Adrenal gland (tissue), 5 donors: Measurements from ENCODE around the gene PLPP4.

Experiments
- POLR2A ChIP-seq, 2 donors: fragments of 450-650 bp; IDR thresholded peaks; one replicate each; pipeline ENCODE4 v1.6.1; 2017; ENCODE audit warnings: antibody characterized with exemption in 2 of 2, mild to moderate bottlenecking in 2 of 2, moderate library complexity in 1 of 2
- TF ChIP-seq, protein P1 (sequence below), 6 experiments: fragments of 450-650 bp in 4 of 6; fragments of 200-600 bp in 2 of 6; sonication (generic) in 1 of 6; IDR thresholded peaks; 1 replicate in 5 of 6; 2 replicates in 1 of 6; pipeline versions ENCODE4 v1.5.1 to v1.8.0; 2016 to 2021; ENCODE audit warnings: antibody characterized with exemption in 6 of 6, mild to moderate bottlenecking in 2 of 6, moderate library complexity in 1 of 6
- donor health status: DM: no; HTN: no; CAD: no.

DNA sequence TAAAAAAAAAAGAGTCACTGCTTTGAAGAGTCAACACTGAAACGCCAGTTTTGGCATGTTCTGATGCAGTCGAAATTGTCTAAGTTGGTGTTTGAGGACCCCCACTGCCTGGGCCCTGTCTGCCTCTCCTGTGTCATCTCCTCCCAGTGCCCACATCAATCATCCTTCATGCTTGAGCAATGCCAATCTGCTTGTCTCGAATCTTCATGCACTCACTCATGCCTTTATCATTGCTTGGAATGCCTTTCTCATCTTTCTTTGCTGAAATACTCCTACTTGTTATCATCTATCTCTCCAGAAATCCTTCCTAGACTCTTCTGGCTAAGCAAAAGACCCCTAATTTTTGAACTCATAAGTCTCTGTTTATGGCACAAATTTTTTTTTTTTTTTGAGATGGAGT is 42.1 kb upstream of the PLPP4 start:
- TF ChIP-seq, protein P1, sequence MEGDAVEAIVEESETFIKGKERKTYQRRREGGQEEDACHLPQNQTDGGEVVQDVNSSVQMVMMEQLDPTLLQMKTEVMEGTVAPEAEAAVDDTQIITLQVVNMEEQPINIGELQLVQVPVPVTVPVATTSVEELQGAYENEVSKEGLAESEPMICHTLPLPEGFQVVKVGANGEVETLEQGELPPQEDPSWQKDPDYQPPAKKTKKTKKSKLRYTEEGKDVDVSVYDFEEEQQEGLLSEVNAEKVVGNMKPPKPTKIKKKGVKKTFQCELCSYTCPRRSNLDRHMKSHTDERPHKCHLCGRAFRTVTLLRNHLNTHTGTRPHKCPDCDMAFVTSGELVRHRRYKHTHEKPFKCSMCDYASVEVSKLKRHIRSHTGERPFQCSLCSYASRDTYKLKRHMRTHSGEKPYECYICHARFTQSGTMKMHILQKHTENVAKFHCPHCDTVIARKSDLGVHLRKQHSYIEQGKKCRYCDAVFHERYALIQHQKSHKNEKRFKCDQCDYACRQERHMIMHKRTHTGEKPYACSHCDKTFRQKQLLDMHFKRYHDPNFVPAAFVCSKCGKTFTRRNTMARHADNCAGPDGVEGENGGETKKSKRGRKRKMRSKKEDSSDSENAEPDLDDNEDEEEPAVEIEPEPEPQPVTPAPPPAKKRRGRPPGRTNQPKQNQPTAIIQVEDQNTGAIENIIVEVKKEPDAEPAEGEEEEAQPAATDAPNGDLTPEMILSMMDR (IDR thresholded peaks at IDR 0.05): no peak
- no peak for TF ChIP-seq POLR2A (IDR thresholded peaks at IDR 0.05)
